Measurements from ENCODE around the gene HSD17B10.

DNA sequence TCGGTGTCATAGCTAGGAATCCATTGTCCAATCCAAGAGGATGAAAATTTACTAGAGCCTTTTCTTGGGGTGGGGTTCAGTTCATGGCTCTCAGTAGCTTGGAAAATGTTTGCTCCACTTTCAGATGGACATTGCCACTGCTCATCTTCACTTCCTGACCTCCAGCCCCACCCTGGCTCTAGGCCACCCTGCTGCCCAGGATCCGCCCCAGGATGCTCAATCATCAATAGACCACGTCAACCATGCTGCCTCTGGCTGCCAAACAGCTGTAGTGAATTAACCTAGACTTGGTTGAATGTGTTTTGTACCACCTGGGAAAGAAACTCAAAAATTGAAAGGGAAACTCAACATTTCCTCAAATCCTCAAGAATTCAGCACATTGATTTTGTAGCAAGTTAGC lies 37.2 kb upstream of the HSD17B10 start:
- TF ChIP-seq, protein P1, sequence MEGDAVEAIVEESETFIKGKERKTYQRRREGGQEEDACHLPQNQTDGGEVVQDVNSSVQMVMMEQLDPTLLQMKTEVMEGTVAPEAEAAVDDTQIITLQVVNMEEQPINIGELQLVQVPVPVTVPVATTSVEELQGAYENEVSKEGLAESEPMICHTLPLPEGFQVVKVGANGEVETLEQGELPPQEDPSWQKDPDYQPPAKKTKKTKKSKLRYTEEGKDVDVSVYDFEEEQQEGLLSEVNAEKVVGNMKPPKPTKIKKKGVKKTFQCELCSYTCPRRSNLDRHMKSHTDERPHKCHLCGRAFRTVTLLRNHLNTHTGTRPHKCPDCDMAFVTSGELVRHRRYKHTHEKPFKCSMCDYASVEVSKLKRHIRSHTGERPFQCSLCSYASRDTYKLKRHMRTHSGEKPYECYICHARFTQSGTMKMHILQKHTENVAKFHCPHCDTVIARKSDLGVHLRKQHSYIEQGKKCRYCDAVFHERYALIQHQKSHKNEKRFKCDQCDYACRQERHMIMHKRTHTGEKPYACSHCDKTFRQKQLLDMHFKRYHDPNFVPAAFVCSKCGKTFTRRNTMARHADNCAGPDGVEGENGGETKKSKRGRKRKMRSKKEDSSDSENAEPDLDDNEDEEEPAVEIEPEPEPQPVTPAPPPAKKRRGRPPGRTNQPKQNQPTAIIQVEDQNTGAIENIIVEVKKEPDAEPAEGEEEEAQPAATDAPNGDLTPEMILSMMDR (conservative IDR thresholded peaks at IDR 0.05 in 1 of 2, IDR thresholded peaks at IDR 0.05 in 1 of 2; ENCODE audit: extremely low read depth in 1 of 2, insufficient read depth in 1 of 2, low read depth in 1 of 2, low read length in 2 of 2), result no peak
- no peak for TF ChIP-seq EZH2 (IDR thresholded peaks at IDR 0.05; ENCODE audit: borderline replicate concordance, low read length)

Measured in mammary epithelial cell (primary cell).